Measurements from ENCODE around the gene TFG.

TFG gene

DNA sequence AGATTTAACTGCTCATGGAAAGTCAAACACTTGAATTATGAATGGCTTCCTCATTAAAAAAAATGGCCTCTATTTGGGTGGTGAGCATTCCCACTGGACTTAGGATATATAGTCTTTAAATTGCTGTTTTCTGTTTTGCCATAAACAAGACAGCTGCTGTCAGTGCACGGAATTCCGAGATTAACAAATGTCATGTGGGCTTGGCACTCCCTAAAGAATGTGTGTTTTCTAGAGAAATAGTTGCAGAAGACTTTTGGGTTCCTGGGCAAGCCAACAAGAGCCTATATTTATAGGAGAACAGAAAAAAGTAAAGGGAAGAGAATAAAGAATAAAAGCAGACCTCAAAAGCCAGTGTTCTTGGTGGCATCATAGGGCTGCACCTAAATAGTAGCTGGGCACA lies 13.6 kb upstream of the TFG start:
- TF ChIP-seq, protein P1, sequence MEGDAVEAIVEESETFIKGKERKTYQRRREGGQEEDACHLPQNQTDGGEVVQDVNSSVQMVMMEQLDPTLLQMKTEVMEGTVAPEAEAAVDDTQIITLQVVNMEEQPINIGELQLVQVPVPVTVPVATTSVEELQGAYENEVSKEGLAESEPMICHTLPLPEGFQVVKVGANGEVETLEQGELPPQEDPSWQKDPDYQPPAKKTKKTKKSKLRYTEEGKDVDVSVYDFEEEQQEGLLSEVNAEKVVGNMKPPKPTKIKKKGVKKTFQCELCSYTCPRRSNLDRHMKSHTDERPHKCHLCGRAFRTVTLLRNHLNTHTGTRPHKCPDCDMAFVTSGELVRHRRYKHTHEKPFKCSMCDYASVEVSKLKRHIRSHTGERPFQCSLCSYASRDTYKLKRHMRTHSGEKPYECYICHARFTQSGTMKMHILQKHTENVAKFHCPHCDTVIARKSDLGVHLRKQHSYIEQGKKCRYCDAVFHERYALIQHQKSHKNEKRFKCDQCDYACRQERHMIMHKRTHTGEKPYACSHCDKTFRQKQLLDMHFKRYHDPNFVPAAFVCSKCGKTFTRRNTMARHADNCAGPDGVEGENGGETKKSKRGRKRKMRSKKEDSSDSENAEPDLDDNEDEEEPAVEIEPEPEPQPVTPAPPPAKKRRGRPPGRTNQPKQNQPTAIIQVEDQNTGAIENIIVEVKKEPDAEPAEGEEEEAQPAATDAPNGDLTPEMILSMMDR (IDR thresholded peaks at IDR 0.05), result no peak
- Histone ChIP-seq H3K4me2 (ENCODE audit: low read length) (no peak overlapping the region), H3K79me2 (no peaks in the 10 kb centered on the region), H2AFZ (no peak overlapping the region), H3K9me3 (ENCODE audit: control insufficient read depth, low read length) (no peaks in the 10 kb centered on the region), H3K4me3 (ENCODE audit: low read depth, low read length) (no peak overlapping the region), H3K9ac (no peak overlapping the region), H3K36me3 (ENCODE audit: control insufficient read depth, insufficient read depth, low read length) (no peaks in the 10 kb centered on the region), H3K27me3 (ENCODE audit: control insufficient read depth, insufficient read depth, low read length) (no peaks in the 10 kb centered on the region), H3K4me1 (no peaks in the 10 kb centered on the region), H3K27ac (no peak overlapping the region)

- Histone ChIP-seq H2AFZ (no peak overlapping the region), H3K4me2 (ENCODE audit: low read length) (no peak overlapping the region), H3K27me3 (ENCODE audit: control insufficient read depth, insufficient read depth, low read length) (no peaks in the 10 kb centered on the region), H3K9me3 (ENCODE audit: control insufficient read depth, low read length) (no peaks in the 10 kb centered on the region), H3K4me3 (ENCODE audit: low read depth, low read length) (no peak overlapping the region), H3K79me2 (no peaks in the 10 kb centered on the region), H3K4me1 (no peaks in the 10 kb centered on the region), H3K36me3 (ENCODE audit: control insufficient read depth, insufficient read depth, low read length) (no peaks in the 10 kb centered on the region), H3K27ac (no peak overlapping the region), H3K9ac (no peak overlapping the region)
- TF ChIP-seq, protein P1 (IDR thresholded peaks at IDR 0.05), result no peak
Observed at GRCh38 chr3:100696161-100696560, 13.1 kb upstream of the TFG start.

- no peaks in the 10 kb centered on the region for H3K36me3 ChIP-seq (ENCODE audit: control insufficient read depth, insufficient read depth, low read length)
- TF ChIP-seq, protein P1 (IDR thresholded peaks at IDR 0.05), result no peak
- no peaks in the 10 kb centered on the region for H3K4me1 ChIP-seq
- H3K79me2 ChIP-seq, result no peaks in the 10 kb centered on the region
- H3K27me3 ChIP-seq (ENCODE audit: control insufficient read depth, insufficient read depth, low read length), result no peaks in the 10 kb centered on the region
- no peak overlapping the region for H3K9ac ChIP-seq
- H3K4me3 ChIP-seq (ENCODE audit: low read depth, low read length), result no peak overlapping the region
- H3K27ac ChIP-seq, result no peak overlapping the region
- H3K9me3 ChIP-seq (ENCODE audit: control insufficient read depth, low read length), result no peaks in the 10 kb centered on the region
- H3K4me2 ChIP-seq (ENCODE audit: low read length), result no peak overlapping the region
- H2AFZ ChIP-seq, result no peak overlapping the region
Observed at GRCh38 chr3:100697172-100697571, 12.1 kb upstream of the TFG start.

DNA sequence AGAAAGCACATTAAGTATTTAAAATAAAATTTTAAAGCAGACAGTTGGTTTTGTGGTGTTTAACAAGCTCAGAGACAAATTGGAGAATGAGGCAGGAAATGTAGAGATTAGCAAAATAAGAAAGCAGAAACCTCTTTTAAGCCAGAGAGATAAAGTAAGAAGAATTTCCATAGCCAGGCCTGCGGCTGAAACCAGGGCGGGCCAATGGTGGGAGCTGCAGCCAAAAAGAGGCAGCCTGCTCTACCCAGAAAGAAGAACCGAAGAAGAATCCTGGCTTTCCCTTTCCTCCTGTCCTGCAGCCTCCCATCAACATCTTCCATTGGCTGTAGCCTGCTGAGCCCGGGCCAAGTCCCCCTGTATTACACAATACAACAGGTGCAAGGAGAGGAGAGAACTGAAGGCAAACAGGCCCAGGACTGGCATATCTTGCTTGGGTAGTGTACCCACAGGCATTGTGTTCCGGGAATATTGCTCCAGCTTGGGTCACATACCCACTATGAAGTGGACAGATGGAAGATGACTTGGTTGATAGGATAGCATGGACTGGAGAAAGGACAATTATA lies 11.5 kb upstream of the TFG start:
- Histone ChIP-seq H3K4me1 (no peaks in the 10 kb centered on the region), H3K4me2 (ENCODE audit: low read length) (no peak overlapping the region), H3K27me3 (ENCODE audit: control insufficient read depth, insufficient read depth, low read length) (no peaks in the 10 kb centered on the region), H2AFZ (no peak overlapping the region), H3K36me3 (ENCODE audit: control insufficient read depth, insufficient read depth, low read length) (no peaks in the 10 kb centered on the region), H3K79me2 (no peaks in the 10 kb centered on the region), H3K27ac (no peak overlapping the region), H3K9me3 (ENCODE audit: control insufficient read depth, low read length) (no peaks in the 10 kb centered on the region), H3K4me3 (ENCODE audit: low read depth, low read length) (no peak overlapping the region), H3K9ac (no peak overlapping the region)
- TF ChIP-seq, protein P1 (IDR thresholded peaks at IDR 0.05), result no peak

- H3K4me2 ChIP-seq (ENCODE audit: low read length), result no peak overlapping the region
Observed at GRCh38 chr3:100698736-100699135, 10.6 kb upstream of the TFG start.

More at GRCh38 chr3:100698736-100699135, 10.6 kb upstream of the TFG start:
- H3K79me2 ChIP-seq, result no peaks in the 10 kb centered on the region
- H3K27me3 ChIP-seq (ENCODE audit: control insufficient read depth, insufficient read depth, low read length), result no peaks in the 10 kb centered on the region
- no peak overlapping the region for H3K9ac ChIP-seq
- no peaks in the 10 kb centered on the region for H3K4me1 ChIP-seq
- no peak overlapping the region for H3K27ac ChIP-seq
- H3K36me3 ChIP-seq (ENCODE audit: control insufficient read depth, insufficient read depth, low read length), result no peaks in the 10 kb centered on the region
- H3K9me3 ChIP-seq (ENCODE audit: control insufficient read depth, low read length), result no peaks in the 10 kb centered on the region
- TF ChIP-seq, protein P1 (IDR thresholded peaks at IDR 0.05), result no peak
- H2AFZ ChIP-seq, result no peak overlapping the region
- no peak overlapping the region for H3K4me3 ChIP-seq (ENCODE audit: low read depth, low read length)

Data from parathyroid adenoma (tissue), 2 donors.